ENCODE measurements around the gene NEU1.

DNA sequence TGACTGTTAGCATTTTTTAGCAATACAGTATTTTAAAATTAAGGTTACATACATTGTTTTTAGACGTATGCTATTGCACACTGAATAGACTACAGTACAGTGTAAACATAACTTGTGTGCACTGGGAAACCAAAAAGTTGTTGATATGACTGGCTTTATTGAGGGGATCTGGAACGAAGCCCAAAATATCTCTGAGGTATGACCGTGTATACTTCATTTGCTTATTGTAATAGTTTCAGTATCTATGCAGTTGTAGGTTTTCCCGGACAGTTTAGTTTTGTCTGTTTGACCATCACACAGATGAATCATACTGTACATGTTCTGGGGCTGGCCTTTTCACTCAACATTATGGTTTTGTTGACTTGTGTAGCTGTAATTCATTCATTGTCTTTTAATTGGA is 46.2 kb upstream of the NEU1 start:
- TF ChIP-seq, protein P1, sequence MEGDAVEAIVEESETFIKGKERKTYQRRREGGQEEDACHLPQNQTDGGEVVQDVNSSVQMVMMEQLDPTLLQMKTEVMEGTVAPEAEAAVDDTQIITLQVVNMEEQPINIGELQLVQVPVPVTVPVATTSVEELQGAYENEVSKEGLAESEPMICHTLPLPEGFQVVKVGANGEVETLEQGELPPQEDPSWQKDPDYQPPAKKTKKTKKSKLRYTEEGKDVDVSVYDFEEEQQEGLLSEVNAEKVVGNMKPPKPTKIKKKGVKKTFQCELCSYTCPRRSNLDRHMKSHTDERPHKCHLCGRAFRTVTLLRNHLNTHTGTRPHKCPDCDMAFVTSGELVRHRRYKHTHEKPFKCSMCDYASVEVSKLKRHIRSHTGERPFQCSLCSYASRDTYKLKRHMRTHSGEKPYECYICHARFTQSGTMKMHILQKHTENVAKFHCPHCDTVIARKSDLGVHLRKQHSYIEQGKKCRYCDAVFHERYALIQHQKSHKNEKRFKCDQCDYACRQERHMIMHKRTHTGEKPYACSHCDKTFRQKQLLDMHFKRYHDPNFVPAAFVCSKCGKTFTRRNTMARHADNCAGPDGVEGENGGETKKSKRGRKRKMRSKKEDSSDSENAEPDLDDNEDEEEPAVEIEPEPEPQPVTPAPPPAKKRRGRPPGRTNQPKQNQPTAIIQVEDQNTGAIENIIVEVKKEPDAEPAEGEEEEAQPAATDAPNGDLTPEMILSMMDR (conservative IDR thresholded peaks at IDR 0.05; ENCODE audit: low read depth, low read length) = no peak
- no peak for TF ChIP-seq EZH2 (IDR thresholded peaks at IDR 0.05; ENCODE audit: borderline replicate concordance, low read depth, low read length, poor library complexity, severe bottlenecking)

Measured in A673 (cell line).